VCaP (cell line): ENCODE data around the gene ADCY2.

Experiments
- H3K27ac ChIP-seq: fragments of 450-650 bp; 2 replicates; pipeline ENCODE4 v1.5.1; 2017
- TF ChIP-seq, protein P1 (sequence below): fragments of 450-650 bp; conservative IDR thresholded peaks from 2 replicates; pipeline ENCODE4 v1.5.1; 2017; ENCODE audit warnings: mild to moderate bottlenecking, moderate library complexity

ADCY2 gene

DNA sequence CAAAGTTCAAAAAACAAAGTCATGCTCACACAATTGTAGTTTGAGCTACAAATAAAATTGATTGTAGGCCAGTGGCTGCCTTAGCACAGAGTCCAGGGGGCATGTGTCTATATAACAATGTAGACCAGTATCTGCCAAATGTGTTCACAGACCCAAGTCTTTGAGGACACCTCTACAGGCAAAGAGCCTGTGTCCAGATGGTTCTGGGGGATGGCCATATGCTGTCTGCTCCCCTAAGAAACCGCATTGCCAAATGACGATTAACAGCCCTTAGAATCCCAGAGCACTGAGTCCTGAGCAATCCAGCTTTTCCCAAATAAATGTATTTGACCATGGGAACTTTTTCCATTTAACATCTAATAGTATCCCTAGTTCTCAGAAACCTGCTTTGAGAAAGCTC is 169.6 kb downstream of the ADCY2 start:
- H3K27ac ChIP-seq, result no peak overlapping the region
- TF ChIP-seq, protein P1, sequence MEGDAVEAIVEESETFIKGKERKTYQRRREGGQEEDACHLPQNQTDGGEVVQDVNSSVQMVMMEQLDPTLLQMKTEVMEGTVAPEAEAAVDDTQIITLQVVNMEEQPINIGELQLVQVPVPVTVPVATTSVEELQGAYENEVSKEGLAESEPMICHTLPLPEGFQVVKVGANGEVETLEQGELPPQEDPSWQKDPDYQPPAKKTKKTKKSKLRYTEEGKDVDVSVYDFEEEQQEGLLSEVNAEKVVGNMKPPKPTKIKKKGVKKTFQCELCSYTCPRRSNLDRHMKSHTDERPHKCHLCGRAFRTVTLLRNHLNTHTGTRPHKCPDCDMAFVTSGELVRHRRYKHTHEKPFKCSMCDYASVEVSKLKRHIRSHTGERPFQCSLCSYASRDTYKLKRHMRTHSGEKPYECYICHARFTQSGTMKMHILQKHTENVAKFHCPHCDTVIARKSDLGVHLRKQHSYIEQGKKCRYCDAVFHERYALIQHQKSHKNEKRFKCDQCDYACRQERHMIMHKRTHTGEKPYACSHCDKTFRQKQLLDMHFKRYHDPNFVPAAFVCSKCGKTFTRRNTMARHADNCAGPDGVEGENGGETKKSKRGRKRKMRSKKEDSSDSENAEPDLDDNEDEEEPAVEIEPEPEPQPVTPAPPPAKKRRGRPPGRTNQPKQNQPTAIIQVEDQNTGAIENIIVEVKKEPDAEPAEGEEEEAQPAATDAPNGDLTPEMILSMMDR, result no peak

DNA sequence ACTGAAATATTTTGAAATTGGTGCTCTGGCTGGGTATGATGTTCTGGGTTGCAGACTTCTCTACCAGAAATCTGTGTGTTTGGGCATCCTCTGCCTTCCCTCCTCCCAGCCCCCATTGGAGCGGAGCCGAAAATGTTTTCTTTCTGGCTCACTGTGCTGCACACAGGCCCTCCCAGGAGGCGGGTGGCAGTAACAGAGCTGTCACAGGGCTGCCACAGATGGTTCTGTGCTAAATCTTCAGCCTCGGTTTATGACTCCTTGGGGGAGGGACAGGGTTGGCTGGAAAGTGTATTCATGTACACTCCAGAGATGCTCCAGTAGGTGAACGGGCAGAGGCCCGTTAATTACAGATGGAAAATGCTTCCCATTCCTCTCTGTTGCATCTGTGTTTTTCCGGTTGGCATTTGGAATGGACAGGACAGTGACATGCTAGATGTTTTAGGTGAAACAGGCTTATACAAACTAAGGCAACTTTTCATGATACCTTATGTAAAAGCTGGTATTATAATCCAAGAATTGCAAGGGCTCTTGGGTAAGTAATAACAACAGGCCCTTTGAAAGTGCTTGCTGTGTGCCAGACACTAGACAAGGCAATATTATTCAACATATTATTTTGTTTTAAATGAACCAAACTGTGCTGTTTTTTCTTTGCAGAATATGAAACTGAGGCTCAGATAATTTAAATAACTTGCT is 180.2 kb downstream of the ADCY2 start:
- TF ChIP-seq, protein P1, result no peak

DNA sequence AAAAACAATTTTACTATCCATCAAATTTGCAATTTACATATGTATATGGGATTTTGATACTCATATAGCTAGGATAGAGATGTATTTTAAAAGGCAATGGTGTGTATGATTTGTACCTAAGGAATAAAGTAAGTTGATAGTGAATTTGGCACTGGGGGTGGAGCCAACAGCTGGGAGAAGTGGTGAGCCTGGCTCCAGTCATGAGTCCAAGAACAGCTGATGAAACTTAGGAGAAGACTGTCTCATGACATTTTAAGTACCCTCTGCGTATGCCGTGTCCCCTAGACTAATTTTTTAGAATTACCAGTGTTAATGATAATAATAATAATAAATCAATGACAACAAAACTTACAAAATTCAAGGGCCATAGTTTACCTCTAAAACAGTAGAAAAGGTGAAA is 181.4 kb downstream of the ADCY2 start:
- no peak overlapping the region for H3K27ac ChIP-seq
- TF ChIP-seq, protein P1, result no peak

More for the DNA sequence above, 180.2 kb downstream of the ADCY2 start:
- H3K27ac ChIP-seq, result no peak overlapping the region

DNA sequence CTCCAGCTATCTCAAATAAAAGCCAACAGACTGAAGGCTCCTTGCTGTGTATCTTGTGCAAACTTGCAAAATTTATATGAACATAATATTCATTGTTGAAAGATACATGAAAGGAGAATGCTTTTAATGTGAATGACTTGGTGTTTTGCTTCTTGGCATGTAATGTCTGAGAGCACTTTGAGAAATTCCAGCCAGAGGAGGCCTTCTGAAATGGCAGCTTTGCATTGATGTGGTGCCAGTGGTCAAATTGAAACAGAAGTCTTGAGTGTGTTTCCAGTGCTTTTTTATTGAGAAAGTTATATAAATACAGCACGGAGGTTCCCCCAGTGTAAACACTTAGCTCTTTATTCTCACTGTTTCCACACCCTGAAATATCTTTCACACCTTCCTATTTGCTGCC is 182.1 kb downstream of the ADCY2 start:
- no peak overlapping the region for H3K27ac ChIP-seq
- TF ChIP-seq, protein P1, result no peak

DNA sequence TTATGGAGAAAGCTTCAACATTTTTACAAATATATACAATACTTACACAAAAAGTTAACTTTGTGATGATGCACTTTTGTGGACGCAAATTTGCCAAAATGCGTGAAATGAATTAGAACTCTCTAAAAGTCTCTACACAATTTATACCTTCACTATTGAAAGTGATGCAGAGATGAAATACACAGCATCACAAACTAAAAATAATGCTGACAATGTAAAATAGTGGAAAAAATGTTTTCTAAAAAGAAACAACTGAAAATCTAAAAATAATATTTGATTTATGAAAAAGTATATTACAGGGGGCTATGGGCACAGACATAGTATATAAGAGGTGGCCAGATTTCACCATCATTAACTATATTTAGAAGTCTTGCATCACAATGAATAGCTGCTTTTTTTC is 188.8 kb downstream of the ADCY2 start:
- TF ChIP-seq, protein P1, result no peak
- H3K27ac ChIP-seq, result no peak overlapping the region

DNA sequence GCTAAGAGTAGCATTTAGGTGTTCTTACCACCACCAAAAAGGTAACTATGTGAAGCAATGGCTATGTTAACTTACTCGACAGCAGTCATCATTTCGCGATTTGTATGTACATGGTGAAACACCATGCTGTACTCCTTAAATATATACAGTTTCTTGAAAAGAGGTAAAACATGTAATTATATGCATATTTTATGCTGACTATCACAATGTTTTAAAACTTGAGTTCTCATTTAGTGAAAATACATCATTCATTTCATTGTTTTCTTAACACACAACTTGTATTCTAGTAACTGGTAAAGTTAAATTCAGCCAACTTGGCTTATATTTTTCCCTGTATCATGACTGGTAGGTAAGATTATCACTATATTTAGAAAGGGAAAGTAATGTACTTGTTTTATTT is 189.9 kb downstream of the ADCY2 start:
- TF ChIP-seq, protein P1, result no peak
- H3K27ac ChIP-seq, result no peak overlapping the region

DNA sequence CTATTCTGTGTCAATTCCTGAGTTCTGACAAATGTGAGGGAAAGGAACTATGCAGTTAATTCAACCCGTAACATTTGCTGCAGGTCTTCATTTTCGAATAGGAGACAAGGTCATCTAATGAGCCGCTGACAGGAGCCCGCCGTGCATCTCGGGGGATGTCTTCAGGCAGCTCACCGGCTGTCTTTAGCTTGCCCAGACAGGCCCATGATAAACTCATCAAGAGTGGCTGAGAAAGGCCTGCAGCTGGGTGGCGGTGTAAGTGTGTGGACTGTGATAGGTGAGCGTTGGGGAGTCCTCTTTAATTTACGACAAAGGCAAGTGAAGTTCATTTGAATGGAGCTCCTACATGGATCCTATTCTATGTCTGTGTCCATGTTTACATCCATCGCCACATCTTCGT is 190.5 kb downstream of the ADCY2 start:
- TF ChIP-seq, protein P1, result no peak
- H3K27ac ChIP-seq, result no peak overlapping the region
